K562 (cell line): ENCODE results near the gene LZTR1. TPM values are rescaled to one million over a fixed set of nuclear protein-coding genes. Genes with fewer than 3 reads are reported as not detected.

Source experiments
- IRF9 ChIP-seq: fragments of 450-650 bp; IDR thresholded peaks from 2 replicates; pipeline ENCODE4 v1.6.1; 2016; ENCODE audit warnings: missing biosample characterization, missing genetic modification characterization
- MAFK ChIP-seq: IDR thresholded peaks from 2 replicates; pipeline ENCODE4 v1.6.1; 2011; ENCODE audit warnings: low read length, improper control_type of control experiment
- MTA2 ChIP-seq: fragments of 450-650 bp; IDR thresholded peaks from 2 replicates; pipeline ENCODE4 v1.6.1; 2016; ENCODE audit warnings: low read depth
- PTTG1 ChIP-seq: fragments of 450-650 bp; IDR thresholded peaks from 2 replicates; pipeline ENCODE4 v1.6.1; 2016; ENCODE audit warnings: low read depth, mild to moderate bottlenecking, missing genetic modification characterization, missing compliant biosample characterization
- RBM22 ChIP-seq: fragments of 200-400 bp; formaldehyde crosslinking; IDR thresholded peaks from 2 replicates; pipeline ENCODE4 v1.6.1; 2018; ENCODE audit warnings: low read length, low read depth; ENCODE audit not compliant: poor library complexity, severe bottlenecking
- REST ChIP-seq, 2 experiments: fragments of 450-650 bp; formaldehyde crosslinking in 1 of 2; IDR thresholded peaks; 2 replicates each; pipeline versions ENCODE4 v1.4.0 to v1.6.1; 2014 to 2020; ENCODE audit warnings: mild to moderate bottlenecking in 2 of 2, borderline replicate concordance in 1 of 2, low read depth in 1 of 2
- SIX5 ChIP-seq, 2 experiments: IDR thresholded peaks; 2 replicates each; pipeline ENCODE4 v1.6.1; 2011; ENCODE audit warnings: low read length in 2 of 2, borderline replicate concordance in 1 of 2, low read depth in 1 of 2, mild to moderate bottlenecking in 1 of 2, moderate library complexity in 1 of 2; ENCODE audit not compliant: insufficient read depth in 1 of 2
- ZNF23 ChIP-seq: fragments of 250-450 bp; sonication (Bioruptor Pico); IDR thresholded peaks from 2 replicates; pipeline ENCODE4 v1.4.0; 2020; ENCODE audit warnings: mild to moderate bottlenecking
- ZNF436 ChIP-seq: fragments of 250-450, 450-650 bp; sonication (Bioruptor Pico); formaldehyde crosslinking; IDR thresholded peaks from 2 replicates; pipeline ENCODE4 v1.7.0; 2020; ENCODE audit warnings: mild to moderate bottlenecking
- ZNF592 ChIP-seq: fragments of 450-650 bp; IDR thresholded peaks from 2 replicates; pipeline ENCODE4 v1.6.1; 2017; ENCODE audit warnings: antibody characterized with exemption, mild to moderate bottlenecking
- ZNF655 ChIP-seq: fragments of 250-450 bp; sonication (Bioruptor Pico); IDR thresholded peaks from 2 replicates; pipeline ENCODE4 v1.5.0; 2021
- polyA plus RNA-seq, 8 experiments: library from polyadenylated mRNA; depleted of rRNA in 4 of 8; stranded (reverse) in 5 of 8; unstranded in 3 of 8; fragments of >200 nt; fragmentation: Nextera tagmentation in 2 of 8; fragmentation: Illumina TruSeq in 1 of 8; extraction: Ambion mirVana in 2 of 8; extraction: Trizol in 1 of 8; gene quantifications; 2 replicates each; pipeline versions ENCODE4 v1.2.1 to v1.2.3, GENCODE V29; 2011 to 2014; ENCODE audit warnings: inconsistent platforms in 1 of 8, missing spikeins in 1 of 8
- total RNA-seq, 7 experiments: library from RNA; depleted of rRNA in 6 of 7; stranded (reverse); fragments of >200 nt in 6 of 7; fragmentation: Illumina TruSeq in 2 of 7; extraction: Trizol in 2 of 7; gene quantifications; 2 replicates each; pipeline versions ENCODE4 v1.2.1 to v1.2.3, GENCODE V29; 2011 to 2021; ENCODE audit warnings: low replicate concordance in 1 of 7

LZTR1 gene
- total and polyA plus RNA-seq, 9 of the 15 experiments (the other 6 are each of a cell fraction or from before 2014, with no cell fraction given): 2.2 to 135 (median 63.0) TPM

GRCh38 chr22:21009638-21010425 is 27.7 kb downstream of the LZTR1 start (continued):
- no peak for TF ChIP-seq ZNF592
- no peak for TF ChIP-seq ZNF436 (CRISPR knock-in tag)
- TF ChIP-seq ZNF23: no peak
- TF ChIP-seq MTA2: no peak
- TF ChIP-seq MAFK: no peak
- TF ChIP-seq IRF9 (tag): no peak
- no peak for TF ChIP-seq PTTG1
- TF ChIP-seq SIX5 (IDR thresholded peaks at IDR 0.05; ENCODE audit: borderline replicate concordance in 1 of 2, insufficient read depth in 1 of 2, low read depth in 1 of 2, low read length in 2 of 2): no peak
- TF ChIP-seq ZNF655 (CRISPR knock-in tag): no peak
- TF ChIP-seq RBM22: no peak
- no peak for TF ChIP-seq REST (IDR thresholded peaks at IDR 0.05; ENCODE audit: borderline replicate concordance)
- TF ChIP-seq REST (CRISPR knock-in tag; IDR thresholded peaks at IDR 0.05; ENCODE audit: low read depth): peak; percentile 98
